GM18511 (cell line): Measurements from ENCODE around the gene SLC29A3.

Experiments
- ATAC-seq: cut with Tn5 transposase; IDR thresholded peaks from one replicate; pipeline ENCODE4 v1.9.1; 2021; ENCODE audit warnings: mild to moderate bottlenecking, moderate library complexity; ENCODE audit not compliant: unreplicated experiment

Gene SLC29A3

DNA sequence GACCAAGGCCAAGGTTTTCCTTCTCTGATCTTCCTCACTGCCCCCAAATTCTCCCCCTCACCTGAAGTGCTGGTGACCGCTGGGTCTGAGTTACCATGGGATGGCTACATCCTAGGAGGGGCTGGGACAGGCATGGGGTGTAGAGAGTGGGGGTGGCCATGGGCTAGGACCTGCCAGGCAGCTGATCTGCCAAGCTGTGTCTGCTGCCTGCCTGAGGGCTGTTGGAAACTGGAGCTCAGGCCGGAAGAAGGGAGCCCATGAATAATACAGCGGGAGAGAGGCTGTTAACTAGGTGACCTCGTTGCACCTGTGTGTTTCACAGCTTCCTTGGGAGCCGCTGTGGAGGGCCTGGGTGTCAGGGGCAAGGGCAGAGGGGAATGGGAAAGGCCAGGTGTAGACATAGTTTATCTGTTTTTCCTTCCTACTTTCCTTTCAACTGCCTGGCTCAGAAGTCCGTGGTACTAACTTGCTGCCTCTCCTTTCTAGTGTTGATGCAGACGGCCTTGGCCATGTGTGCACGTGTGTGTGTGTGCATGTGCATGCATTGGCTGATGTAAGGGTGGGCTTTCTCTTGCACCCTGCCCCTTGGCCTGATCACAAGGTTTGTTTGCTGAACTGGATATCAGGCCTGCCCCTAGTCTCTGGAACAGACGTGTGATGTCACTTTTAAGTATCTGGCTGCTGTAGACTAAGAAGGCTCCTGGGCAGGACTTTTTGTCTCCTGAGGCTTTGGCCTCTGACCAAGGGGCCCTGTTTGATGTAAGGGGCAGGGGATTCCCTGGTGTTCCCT is 89.6 kb downstream of the SLC29A3 start:
- ATAC-seq: no peak

GRCh38 chr10:71409516-71410104 is 90.6 kb downstream of the SLC29A3 start:
- no peak for ATAC-seq
